ENCODE data around the gene GPC6.

The GPC6 gene

DNA sequence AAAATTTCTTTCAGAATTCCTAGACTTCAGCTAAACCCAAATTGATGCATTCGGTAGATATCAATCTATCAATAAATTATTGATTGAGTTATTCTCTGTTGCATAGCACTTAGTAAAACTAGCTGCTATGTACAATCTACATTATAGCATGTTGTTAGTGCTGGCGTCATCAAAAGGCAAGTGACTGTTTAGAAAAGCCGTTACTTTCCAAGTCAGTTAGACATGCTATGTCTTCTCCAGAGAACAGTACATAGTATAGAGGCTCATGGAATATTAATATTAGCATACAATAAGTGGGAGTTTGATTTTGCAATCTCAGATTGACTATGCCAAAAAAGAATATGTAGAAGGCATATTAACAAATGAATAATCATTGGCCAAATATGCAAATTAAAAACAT, 1087.3 kb downstream of the GPC6 start:
- Histone ChIP-seq H3K4me3 (no peak overlapping the region), H3K4me1 (peaks cover 15% of the 10 kb centered on the region), H3K36me3 (replicated peaks) (no peaks in the 10 kb centered on the region), H3K9me3 (no peaks in the 10 kb centered on the region), H3K27me3 (ENCODE audit: low read depth) (no peaks in the 10 kb centered on the region)
- no peak for DNase-seq (ENCODE audit: low spot score in 2 of 2)
- in situ Hi-C loops (cut with MboI; ENCODE audit: low sequenced_read_pairs) = no loop called here

DNA sequence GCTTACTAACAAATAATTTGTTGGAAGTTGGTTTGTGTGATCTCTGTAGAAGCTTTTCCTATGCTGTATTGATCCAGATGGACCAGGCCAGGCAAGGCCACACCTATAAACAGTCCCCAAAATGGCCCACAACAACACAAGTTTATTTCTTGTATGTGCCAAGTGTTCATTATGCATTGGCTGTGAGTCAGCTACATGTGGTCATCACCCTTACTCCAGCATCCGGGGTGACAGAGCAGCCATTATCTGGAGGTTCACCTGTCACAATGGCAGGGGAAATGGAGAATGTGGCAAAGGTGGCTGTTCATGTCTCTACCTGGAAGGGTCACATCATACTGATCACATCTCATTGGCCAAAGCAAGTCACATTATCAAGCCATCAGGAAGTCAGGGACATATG, 1088.6 kb downstream of the GPC6 start:
- in situ Hi-C loops (cut with MboI; ENCODE audit: low sequenced_read_pairs) = no loop called here

DNA sequence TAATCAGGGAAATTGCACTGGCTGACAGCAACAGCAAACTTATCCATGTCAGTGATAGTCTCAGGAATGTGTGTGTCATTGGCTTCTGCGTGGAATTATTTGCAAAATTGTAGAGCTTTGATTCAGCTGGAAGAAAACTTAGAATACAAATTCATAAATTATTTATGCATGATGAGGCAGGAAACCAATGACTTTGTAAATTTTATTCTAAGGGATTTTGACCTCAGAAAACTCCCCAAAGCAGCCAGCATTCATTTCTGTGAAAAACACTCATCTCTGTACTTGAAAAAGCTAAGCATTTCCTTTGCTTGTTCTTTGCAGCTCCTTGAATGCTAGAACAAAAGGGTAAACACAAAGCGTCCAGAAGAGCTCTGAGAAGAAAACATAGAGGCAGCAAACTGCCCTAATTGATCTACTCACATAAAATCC, 1090.5 kb downstream of the GPC6 start:
- no peaks in the 10 kb centered on the region for H3K27me3 ChIP-seq (ENCODE audit: low read depth)
- no peak for DNase-seq (ENCODE audit: low spot score in 2 of 2)
- H3K36me3 ChIP-seq (replicated peaks) = no peaks in the 10 kb centered on the region
- H3K4me1 ChIP-seq = peaks cover 13% of the 10 kb centered on the region
- no peaks in the 10 kb centered on the region for H3K9me3 ChIP-seq
- H3K4me3 ChIP-seq = no peak overlapping the region
- in situ Hi-C loops (cut with MboI; ENCODE audit: low sequenced_read_pairs) = no loop called here

More for the DNA sequence above, 1088.6 kb downstream of the GPC6 start:
- Histone ChIP-seq H3K4me3 (no peak overlapping the region), H3K36me3 (replicated peaks) (no peaks in the 10 kb centered on the region), H3K4me1 (peaks cover 15% of the 10 kb centered on the region), H3K9me3 (no peaks in the 10 kb centered on the region), H3K27me3 (ENCODE audit: low read depth) (no peaks in the 10 kb centered on the region)
- no peak for DNase-seq (ENCODE audit: low spot score in 2 of 2)

DNA sequence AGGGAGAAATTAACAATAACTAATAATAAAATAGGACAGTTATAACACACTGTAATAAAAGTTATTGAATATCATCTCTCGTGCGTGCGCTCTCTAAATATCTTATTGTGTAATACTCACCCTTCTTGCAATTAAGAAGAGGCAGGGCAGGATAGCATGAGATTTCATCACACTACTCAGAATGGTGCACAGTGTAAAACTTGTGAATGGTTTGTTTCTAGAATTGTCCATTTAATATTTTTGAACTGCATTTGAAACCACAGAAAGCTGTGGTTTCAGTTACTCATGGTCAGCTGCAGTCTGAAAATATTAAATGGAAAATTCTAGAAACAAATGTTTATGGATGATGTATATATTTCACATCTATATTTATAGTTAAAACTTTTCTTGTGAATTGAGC, 1091.8 kb downstream of the GPC6 start:
- Histone ChIP-seq H3K4me1 (no peaks in the 10 kb centered on the region; the same call in 1 of the 2 replicates), H3K9me3 (no peaks in the 10 kb centered on the region), H3K4me3 (no peak overlapping the region), H3K27me3 (ENCODE audit: low read depth) (no peaks in the 10 kb centered on the region), H3K36me3 (replicated peaks) (no peaks in the 10 kb centered on the region)
- in situ Hi-C loops (cut with MboI; ENCODE audit: low sequenced_read_pairs) = no loop called here
- no peak for DNase-seq (ENCODE audit: low spot score in 2 of 2)

DNA sequence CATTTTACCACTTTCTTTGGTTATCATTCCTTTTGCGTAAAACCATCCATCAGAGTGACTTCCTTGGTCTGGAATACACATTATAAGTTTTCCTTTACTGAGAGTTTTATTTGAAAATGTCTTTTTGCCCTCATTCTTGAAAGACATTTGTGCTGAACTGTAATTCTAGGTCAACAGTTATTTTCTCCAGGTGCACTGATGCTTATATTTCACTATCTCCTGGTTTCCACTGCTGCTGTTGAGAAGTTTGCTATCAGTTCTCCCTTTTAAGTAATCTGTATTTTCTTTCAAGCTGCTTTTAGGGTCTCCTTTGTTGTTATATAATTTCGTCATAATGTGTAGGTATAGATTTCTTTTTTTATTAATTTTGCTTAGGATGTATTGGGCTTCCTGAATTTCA, 1092.9 kb downstream of the GPC6 start:
- Histone ChIP-seq H3K4me1 (no peaks in the 10 kb centered on the region), H3K27me3 (ENCODE audit: low read depth) (no peaks in the 10 kb centered on the region), H3K36me3 (replicated peaks) (no peaks in the 10 kb centered on the region), H3K4me3 (no peak overlapping the region), H3K9me3 (no peaks in the 10 kb centered on the region)
- in situ Hi-C loops (cut with MboI; ENCODE audit: low sequenced_read_pairs) = no loop called here
- DNase-seq (ENCODE audit: low spot score in 2 of 2) = no peak

DNA sequence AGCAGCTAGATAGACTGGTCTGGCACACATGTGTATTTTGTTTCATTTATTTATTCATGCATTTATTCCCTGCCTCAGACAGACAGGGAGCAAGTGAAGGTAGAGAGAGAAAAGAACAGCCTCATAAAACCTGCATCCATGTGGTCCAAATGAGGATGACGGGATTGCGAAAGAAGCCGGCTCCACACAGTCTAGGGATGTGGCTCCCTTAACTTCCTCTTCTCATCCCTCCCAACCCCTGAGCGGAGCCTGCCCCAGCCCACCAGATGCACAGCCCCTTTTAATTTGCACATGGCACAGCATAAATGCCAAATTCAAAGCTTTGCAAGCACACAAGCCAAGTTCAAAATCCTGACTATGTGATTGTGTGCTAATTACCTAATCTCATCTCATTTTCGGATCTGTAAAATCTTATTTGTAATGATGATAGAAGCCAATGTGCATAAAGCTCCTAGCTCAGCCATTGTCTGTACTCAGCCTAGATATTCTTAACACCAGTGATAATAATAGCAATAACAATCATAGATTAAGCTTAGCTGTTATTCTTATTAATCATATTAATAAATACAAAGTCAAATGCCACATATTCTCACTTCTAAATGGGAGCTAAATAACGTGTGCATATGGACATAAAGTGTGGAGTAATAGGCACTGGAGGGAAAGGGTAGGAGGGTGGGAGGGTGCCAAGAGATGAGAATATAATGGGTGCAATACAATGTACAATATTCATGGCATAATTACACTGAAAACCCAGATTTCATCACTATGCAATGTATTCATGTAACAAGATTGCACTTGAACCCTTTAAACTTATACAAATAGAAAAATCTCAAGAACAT, 1096.5 kb downstream of the GPC6 start:
- DNase-seq (ENCODE audit: low spot score in 2 of 2) = no peak
- no peak overlapping the region for H3K4me3 ChIP-seq
- in situ Hi-C loops (cut with MboI; ENCODE audit: low sequenced_read_pairs) = no loop called here
- no peaks in the 10 kb centered on the region for H3K9me3 ChIP-seq
- H3K36me3 ChIP-seq (replicated peaks) = no peaks in the 10 kb centered on the region
- H3K4me1 ChIP-seq = no peaks in the 10 kb centered on the region
- no peaks in the 10 kb centered on the region for H3K27me3 ChIP-seq (ENCODE audit: low read depth)

DNA sequence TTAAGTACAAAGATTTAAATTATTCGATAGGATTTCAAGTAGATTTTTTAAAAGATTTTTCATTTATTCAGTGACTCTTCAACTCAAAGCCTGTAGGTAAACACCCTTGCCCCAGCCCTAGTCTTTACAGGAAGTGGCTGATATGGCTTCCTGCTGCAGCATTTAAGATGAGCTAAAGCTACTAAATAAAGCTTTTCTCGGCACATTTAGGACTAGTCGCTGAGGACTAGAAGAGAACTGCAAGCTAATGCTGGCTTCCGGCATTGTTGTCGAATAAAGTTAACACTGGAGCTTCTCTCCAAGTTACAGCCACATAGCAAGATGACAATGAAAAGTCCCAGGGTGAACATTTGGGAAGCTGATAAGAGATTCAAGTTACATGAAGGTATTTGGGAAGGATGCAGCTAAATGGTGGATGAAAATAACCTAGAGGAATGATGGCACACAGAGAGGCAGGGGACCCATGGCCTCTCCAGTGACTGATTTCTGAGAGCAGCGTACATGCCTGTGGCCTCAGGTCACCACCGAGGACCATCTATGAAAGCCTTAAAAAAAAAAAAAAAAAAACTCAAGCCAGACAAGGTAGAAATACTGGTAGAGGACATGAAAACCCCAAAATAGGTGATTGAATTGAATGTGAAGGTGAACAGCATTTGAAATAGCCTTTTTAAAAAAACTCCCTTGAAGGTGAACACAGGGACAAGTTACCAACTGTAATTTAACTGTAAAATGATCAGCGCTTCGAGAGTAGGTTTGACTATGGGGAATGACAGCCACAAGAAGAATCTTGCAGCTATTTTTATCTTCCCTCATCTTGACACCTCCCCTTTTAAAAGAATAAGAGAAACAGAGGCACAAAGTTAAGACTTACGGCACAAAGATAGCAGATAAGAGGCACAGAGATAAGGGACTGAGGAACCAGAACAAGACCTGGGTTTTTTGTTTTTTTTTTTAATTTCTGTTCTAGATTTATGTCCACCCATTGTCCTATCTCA, 1097.5 kb downstream of the GPC6 start:
- DNase-seq (ENCODE audit: low spot score in 2 of 2) = no peak
- in situ Hi-C loops (cut with MboI; ENCODE audit: low sequenced_read_pairs) = no loop called here
- Histone ChIP-seq H3K4me3 (no peak overlapping the region), H3K36me3 (replicated peaks) (no peaks in the 10 kb centered on the region), H3K27me3 (ENCODE audit: low read depth) (no peaks in the 10 kb centered on the region), H3K9me3 (no peaks in the 10 kb centered on the region), H3K4me1 (no peaks in the 10 kb centered on the region)

DNA sequence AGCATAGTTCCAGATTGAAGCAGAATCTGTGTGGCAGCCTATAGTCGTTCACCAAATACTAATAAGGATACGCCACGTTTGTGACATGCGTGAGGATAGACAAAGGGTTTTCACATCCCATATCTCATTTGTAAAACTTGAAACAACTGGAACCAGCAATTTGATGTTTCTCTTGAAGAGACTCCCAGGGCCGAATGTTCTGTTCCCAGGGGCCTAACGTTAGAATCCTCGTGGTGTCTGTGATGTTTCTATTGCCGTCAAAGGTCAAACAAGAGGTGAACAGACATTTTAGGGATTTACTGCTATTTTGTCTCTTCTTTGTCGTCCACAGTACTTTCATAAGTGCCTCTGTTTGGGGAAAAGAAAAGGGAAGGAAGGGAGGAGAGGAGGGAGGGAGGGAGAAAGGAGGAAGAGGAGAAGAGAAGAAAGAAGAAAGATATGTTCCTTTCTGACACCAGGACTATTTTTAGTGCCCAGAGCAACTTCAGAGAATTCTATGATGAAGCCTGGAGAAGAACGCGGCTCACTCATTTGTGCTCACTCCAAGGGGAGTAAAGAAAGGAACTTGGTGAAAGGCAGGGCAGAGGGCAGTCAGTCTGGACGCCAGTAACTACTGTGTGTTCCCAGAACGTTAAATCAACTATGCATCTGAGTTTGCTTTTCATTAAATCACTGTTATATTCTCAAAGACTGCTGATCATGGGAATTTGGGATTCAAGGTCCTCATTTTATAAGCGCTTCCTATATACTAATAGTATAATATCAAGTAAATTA, 1098.3 kb downstream of the GPC6 start:
- H3K9me3 ChIP-seq = no peaks in the 10 kb centered on the region
- H3K36me3 ChIP-seq (replicated peaks) = no peaks in the 10 kb centered on the region
- no peaks in the 10 kb centered on the region for H3K4me1 ChIP-seq
- in situ Hi-C loops (cut with MboI; ENCODE audit: low sequenced_read_pairs) = no loop called here
- H3K27me3 ChIP-seq (ENCODE audit: low read depth) = no peaks in the 10 kb centered on the region
- no peak for DNase-seq (ENCODE audit: low spot score in 2 of 2)
- no peak overlapping the region for H3K4me3 ChIP-seq

DNA sequence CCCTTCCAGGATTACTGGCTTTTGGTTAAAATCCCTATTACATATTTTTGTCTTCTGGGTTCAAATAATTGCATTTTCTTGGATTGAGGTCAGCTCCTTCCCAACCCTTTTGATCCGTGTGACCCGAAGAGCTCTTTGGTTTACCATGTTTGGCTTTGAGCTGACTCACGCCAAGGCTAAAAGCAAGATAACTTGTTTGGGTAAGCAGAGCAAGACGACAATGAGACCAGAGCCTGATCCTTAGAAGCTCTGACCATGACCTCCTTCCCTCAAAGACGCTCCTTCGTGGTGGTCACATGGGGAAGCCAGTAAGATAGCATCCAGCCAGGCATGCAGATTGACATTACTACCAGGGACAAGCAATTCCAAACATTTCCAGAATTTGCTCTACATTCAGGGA, 1099.0 kb downstream of the GPC6 start:
- DNase-seq (ENCODE audit: low spot score in 2 of 2) = no peak
- H3K4me1 ChIP-seq = no peaks in the 10 kb centered on the region
- no peaks in the 10 kb centered on the region for H3K9me3 ChIP-seq
- in situ Hi-C loops (cut with MboI; ENCODE audit: low sequenced_read_pairs) = no loop called here
- no peak overlapping the region for H3K4me3 ChIP-seq
- no peaks in the 10 kb centered on the region for H3K36me3 ChIP-seq (replicated peaks)
- no peaks in the 10 kb centered on the region for H3K27me3 ChIP-seq (ENCODE audit: low read depth)

DNA sequence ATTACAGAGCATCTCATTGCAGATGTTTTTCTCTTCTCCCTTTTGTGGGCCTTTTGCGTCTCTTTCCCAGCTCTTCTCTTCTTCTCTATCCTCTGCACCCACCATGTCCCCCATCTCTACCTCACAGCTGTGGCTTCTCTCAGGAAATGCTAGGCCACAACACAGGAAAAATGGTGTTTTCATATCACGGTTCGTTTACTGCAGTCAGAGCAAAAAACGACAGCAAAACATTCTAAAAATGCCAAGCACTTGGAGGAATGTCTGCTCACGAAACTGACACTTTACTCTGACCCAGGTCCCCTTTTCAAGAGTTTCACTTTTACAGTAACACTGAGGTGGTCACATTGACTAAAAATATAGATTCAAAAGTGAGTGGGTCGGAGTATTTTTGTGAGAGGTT, 1100.7 kb downstream of the GPC6 start:
- Histone ChIP-seq H3K27me3 (ENCODE audit: low read depth) (no peaks in the 10 kb centered on the region), H3K4me1 (no peaks in the 10 kb centered on the region), H3K9me3 (no peaks in the 10 kb centered on the region), H3K36me3 (replicated peaks) (no peaks in the 10 kb centered on the region), H3K4me3 (no peak overlapping the region)
- in situ Hi-C loops (cut with MboI; ENCODE audit: low sequenced_read_pairs) = no loop called here
- no peak for DNase-seq (ENCODE audit: low spot score in 2 of 2)

DNA sequence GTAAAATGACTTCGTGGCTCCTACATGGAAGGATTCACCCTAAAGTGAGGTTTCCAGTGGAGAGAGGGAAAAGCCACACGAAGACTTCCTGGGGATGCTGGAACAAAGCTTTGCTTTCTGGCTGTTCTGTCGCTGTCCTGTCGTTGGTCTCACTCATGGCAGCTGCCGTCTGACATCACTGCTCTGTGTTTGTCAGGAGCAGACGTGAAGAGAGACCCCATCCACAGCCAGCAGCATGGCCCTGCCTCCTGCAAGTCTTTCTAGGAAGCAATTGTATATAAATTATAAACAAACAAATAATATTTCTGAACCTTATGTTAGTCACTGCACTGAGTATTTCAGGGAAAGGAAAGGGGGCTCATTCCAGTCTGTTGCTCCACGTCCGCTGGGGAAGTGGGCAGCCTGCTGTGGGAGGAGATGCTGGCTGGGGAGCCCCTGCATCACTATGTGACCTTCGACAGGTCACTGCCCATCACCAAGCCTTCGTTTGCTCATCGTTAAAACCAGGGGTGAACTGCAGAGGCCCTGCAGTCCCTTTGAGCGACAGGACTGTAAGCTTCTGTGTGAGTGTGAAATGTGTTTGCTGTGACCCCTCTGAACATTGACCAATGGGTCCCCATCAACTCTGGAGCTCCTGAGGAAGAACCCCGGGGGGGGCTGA, 1101.9 kb downstream of the GPC6 start:
- Histone ChIP-seq H3K9me3 (no peaks in the 10 kb centered on the region), H3K4me1 (no peaks in the 10 kb centered on the region), H3K4me3 (no peak overlapping the region), H3K36me3 (replicated peaks) (no peaks in the 10 kb centered on the region), H3K27me3 (ENCODE audit: low read depth) (no peaks in the 10 kb centered on the region)
- in situ Hi-C loops (cut with MboI; ENCODE audit: low sequenced_read_pairs) = no loop called here
- DNase-seq (ENCODE audit: low spot score in 2 of 2) = no peak

DNA sequence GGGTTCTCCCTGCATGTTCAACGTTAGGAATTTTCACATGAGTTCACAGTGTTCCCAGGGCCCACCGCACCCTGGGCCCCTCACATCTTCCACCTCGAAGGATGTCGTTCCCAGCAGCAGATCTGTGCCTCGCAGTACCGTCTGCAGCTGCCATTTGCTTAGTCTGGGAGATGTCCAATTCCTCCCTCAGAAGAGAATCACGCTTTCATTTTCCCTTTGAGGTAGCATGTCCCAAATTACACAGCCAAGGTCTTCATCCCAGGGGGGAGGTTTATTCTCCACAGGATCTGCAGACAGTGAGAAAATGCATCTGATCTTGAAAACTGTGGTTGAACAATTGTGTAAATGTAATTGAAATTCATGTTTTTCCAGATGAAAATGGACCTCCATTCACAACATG, 1102.7 kb downstream of the GPC6 start:
- in situ Hi-C loops (cut with MboI; ENCODE audit: low sequenced_read_pairs) = no loop called here
- Histone ChIP-seq H3K27me3 (ENCODE audit: low read depth) (no peaks in the 10 kb centered on the region), H3K9me3 (no peaks in the 10 kb centered on the region), H3K4me1 (no peaks in the 10 kb centered on the region), H3K4me3 (no peak overlapping the region), H3K36me3 (replicated peaks) (no peaks in the 10 kb centered on the region)
- no peak for DNase-seq (ENCODE audit: low spot score in 2 of 2)

All from HAP-1 (cell line).